Testis (tissue), 2 donors: ENCODE data around the gene GIPC3.

Experiments
- CTCF ChIP-seq, 3 experiments: fragments of 450-650 bp in 2 of 3; fragments of 200-600 bp in 1 of 3; sonication (generic) in 1 of 3; IDR thresholded peaks; one replicate each; pipeline ENCODE4 v1.5.1; 2016 to 2019; ENCODE audit warnings: antibody characterized with exemption in 3 of 3, mild to moderate bottlenecking in 2 of 3, moderate library complexity in 1 of 3
- POLR2A ChIP-seq: fragments of 450-650 bp; IDR thresholded peaks from one replicate; pipeline ENCODE4 v1.6.1; 2017; ENCODE audit warnings: antibody characterized with exemption, mild to moderate bottlenecking, moderate library complexity

GRCh38 chr19:3556423-3556977, 28.8 kb upstream of the GIPC3 start:
- TF ChIP-seq CTCF (IDR thresholded peaks at IDR 0.05) (no peak), POLR2A (no peak)
